BLaER1 treated with 17β-estradiol and CSF1 and Interleukin-3, amounts not matched to agents 10 nM and 100 nM (cell line): ENCODE results near the gene UBE2H.

Experiments
- H3K27ac ChIP-seq, 11 experiments: shearing (Covaris generic); formaldehyde crosslinking; 2 replicates each; pipeline ENCODE4 v1.8.1; 2022
- H3K27me3 ChIP-seq, 11 experiments: shearing (Covaris generic); formaldehyde crosslinking; 2 replicates each; pipeline ENCODE4 v1.8.1; 2022
- H3K36me3 ChIP-seq, 11 experiments: shearing (Covaris generic); formaldehyde crosslinking; 2 replicates each; pipeline ENCODE4 v1.8.1; 2022
- H3K4me1 ChIP-seq, 10 experiments: shearing (Covaris generic); formaldehyde crosslinking; 2 replicates each; pipeline ENCODE4 v1.8.1; 2022
- H3K4me2 ChIP-seq, 11 experiments: shearing (Covaris generic); formaldehyde crosslinking; 2 replicates each; pipeline ENCODE4 v1.8.1; 2022
- H3K4me3 ChIP-seq, 10 experiments: shearing (Covaris generic); formaldehyde crosslinking; 2 replicates each; pipeline ENCODE4 v1.8.1; 2022
- H3K9ac ChIP-seq, 11 experiments: shearing (Covaris generic); formaldehyde crosslinking; 2 replicates each; pipeline ENCODE4 v1.8.1; 2022
- H3K9me3 ChIP-seq, 11 experiments: shearing (Covaris generic); formaldehyde crosslinking; replicated peaks in 1 of 11; 2 replicates each; pipeline ENCODE4 v1.8.1; 2022
- H4K20me1 ChIP-seq, 11 experiments: shearing (Covaris generic); formaldehyde crosslinking; 2 replicates each; pipeline ENCODE4 v1.8.1; 2022
- Cebpa-rat ChIP-seq, 11 experiments: shearing (Covaris generic); IDR thresholded peaks; 2 replicates each; pipeline ENCODE4 v1.8.1; 2022

The UBE2H gene

GRCh38 chr7:129804890-129805719 is 147.7 kb downstream of the UBE2H start:
- H3K27me3 ChIP-seq: no peaks in the 10 kb centered on the region
- H3K4me1 ChIP-seq: peaks cover 0 to 5% (median 0%) of the 10 kb centered on the region in 10 experiments; a peak in 5 of 20 replicates
- peak overlapping the region in 3 of 11 experiments; percentile 7 to 22 (median 21); a peak in 4 of 22 replicates for H3K4me2 ChIP-seq
- no peak overlapping the region for H3K9ac ChIP-seq
- H3K9me3 ChIP-seq: no peaks in the 10 kb centered on the region
- no peak for TF ChIP-seq Cebpa-rat (IDR thresholded peaks at IDR 0.05)
- no peak overlapping the region for H3K27ac ChIP-seq
- H3K36me3 ChIP-seq: no peaks in the 10 kb centered on the region
- no peak overlapping the region for H3K4me3 ChIP-seq
- no peaks in the 10 kb centered on the region; a peak in 1 of 22 replicates for H4K20me1 ChIP-seq

GRCh38 chr7:129804111-129804889 is 148.5 kb downstream of the UBE2H start:
- Histone ChIP-seq H3K9me3 (no peaks in the 10 kb centered on the region), H3K27me3 (no peaks in the 10 kb centered on the region), H3K4me1 (peaks cover 0 to 5% (median 0%) of the 10 kb centered on the region in 10 experiments; a peak in 5 of 20 replicates), H4K20me1 (no peaks in the 10 kb centered on the region; a peak in 2 of 22 replicates), H3K9ac (no peak overlapping the region), H3K36me3 (no peaks in the 10 kb centered on the region), H3K27ac (no peak overlapping the region), H3K4me3 (no peak overlapping the region), H3K4me2 (no peak overlapping the region)
- no peak for TF ChIP-seq Cebpa-rat (IDR thresholded peaks at IDR 0.05)

- no peak overlapping the region for H3K27ac ChIP-seq
- no peaks in the 10 kb centered on the region for H3K27me3 ChIP-seq
- no peak overlapping the region for H3K9ac ChIP-seq
- H3K36me3 ChIP-seq: no peaks in the 10 kb centered on the region
- H4K20me1 ChIP-seq: no peaks in the 10 kb centered on the region; a peak in 2 of 22 replicates
- no peak for TF ChIP-seq Cebpa-rat (IDR thresholded peaks at IDR 0.05)
- H3K4me3 ChIP-seq: no peak overlapping the region
- no peak overlapping the region for H3K4me2 ChIP-seq
- H3K9me3 ChIP-seq: no peaks in the 10 kb centered on the region
- peaks cover 0 to 5% (median 0%) of the 10 kb centered on the region in 10 experiments; a peak in 5 of 20 replicates for H3K4me1 ChIP-seq
Measured at GRCh38 chr7:129803546-129804081, 149.1 kb downstream of the UBE2H start.

GRCh38 chr7:129801882-129802281 is 150.9 kb downstream of the UBE2H start:
- TF ChIP-seq Cebpa-rat (IDR thresholded peaks at IDR 0.05): no peak
- Histone ChIP-seq H3K27ac (no peak overlapping the region), H3K9me3 (no peaks in the 10 kb centered on the region), H3K9ac (no peak overlapping the region), H4K20me1 (no peaks in the 10 kb centered on the region; a peak in 2 of 22 replicates), H3K36me3 (no peaks in the 10 kb centered on the region), H3K27me3 (no peaks in the 10 kb centered on the region), H3K4me2 (no peak overlapping the region), H3K4me1 (peaks cover 0 to 5% (median 0%) of the 10 kb centered on the region in 10 experiments; a peak in 5 of 20 replicates), H3K4me3 (no peak overlapping the region)

GRCh38 chr7:129800901-129801300 is 151.9 kb downstream of the UBE2H start:
- no peak for TF ChIP-seq Cebpa-rat (IDR thresholded peaks at IDR 0.05)
- Histone ChIP-seq H3K4me3 (no peak overlapping the region), H3K4me1 (peaks cover 0 to 5% (median 0%) of the 10 kb centered on the region in 10 experiments; a peak in 5 of 20 replicates), H3K9me3 (no peaks in the 10 kb centered on the region), H3K36me3 (no peaks in the 10 kb centered on the region), H3K9ac (no peak overlapping the region), H4K20me1 (no peaks in the 10 kb centered on the region; a peak in 2 of 22 replicates), H3K27me3 (no peaks in the 10 kb centered on the region), H3K27ac (no peak overlapping the region), H3K4me2 (no peak overlapping the region)

- H3K4me1 ChIP-seq: no peaks in the 10 kb centered on the region
- H3K9me3 ChIP-seq: no peaks in the 10 kb centered on the region
- H3K36me3 ChIP-seq: no peaks in the 10 kb centered on the region
- H3K27ac ChIP-seq: no peak overlapping the region
- H4K20me1 ChIP-seq: no peaks in the 10 kb centered on the region; a peak in 2 of 22 replicates
- no peak for TF ChIP-seq Cebpa-rat (IDR thresholded peaks at IDR 0.05)
- no peaks in the 10 kb centered on the region for H3K27me3 ChIP-seq
- H3K9ac ChIP-seq: no peak overlapping the region
- no peak overlapping the region for H3K4me3 ChIP-seq
- no peak overlapping the region for H3K4me2 ChIP-seq
Measured at GRCh38 chr7:129799350-129799955, 153.3 kb downstream of the UBE2H start.

- TF ChIP-seq Cebpa-rat (IDR thresholded peaks at IDR 0.05): no peak
- H3K9me3 ChIP-seq: no peaks in the 10 kb centered on the region
Measured at GRCh38 chr7:129798616-129799349, 154.0 kb downstream of the UBE2H start.

GRCh38 chr7:129797214-129797789 is 155.5 kb downstream of the UBE2H start:
- Histone ChIP-seq H3K9ac (no peak overlapping the region), H3K4me1 (no peaks in the 10 kb centered on the region), H3K27me3 (no peaks in the 10 kb centered on the region), H3K27ac (no peak overlapping the region), H3K4me2 (no peak overlapping the region), H4K20me1 (no peaks in the 10 kb centered on the region; a peak in 3 of 22 replicates), H3K36me3 (no peaks in the 10 kb centered on the region), H3K4me3 (no peak overlapping the region), H3K9me3 (no peaks in the 10 kb centered on the region)
- no peak for TF ChIP-seq Cebpa-rat (IDR thresholded peaks at IDR 0.05)

More at GRCh38 chr7:129798616-129799349, 154.0 kb downstream of the UBE2H start:
- Histone ChIP-seq H3K27me3 (no peaks in the 10 kb centered on the region), H3K4me2 (no peak overlapping the region), H4K20me1 (no peaks in the 10 kb centered on the region; a peak in 3 of 22 replicates), H3K4me3 (no peak overlapping the region), H3K4me1 (no peaks in the 10 kb centered on the region), H3K36me3 (no peaks in the 10 kb centered on the region), H3K9ac (no peak overlapping the region), H3K27ac (no peak overlapping the region)
